Psoas muscle (tissue), 8 donors: ENCODE results near the gene MMP13. TPM values are rescaled to one million over a fixed set of nuclear protein-coding genes. Genes with fewer than 3 reads are reported as not detected.

ENCODE experiments used
- ATAC-seq, 4 donors: fragments of 200-7000 bp; cut with Tn5 transposase; one replicate each; pipeline ENCODE4 v1.9.1; 2020; ENCODE audit warnings: moderate library complexity in 3 of 4, mild to moderate bottlenecking in 2 of 4
- DNase-seq, 2 donors: peaks; one replicate each; pipeline ENCODE4 v3.0.0-alpha.2; 2020
- H3K27ac ChIP-seq: fragments of 200-600 bp; one replicate; pipeline ENCODE4 v1.8.0; 2022
- H3K27me3 ChIP-seq, 3 donors: fragments of 200-600 bp in 1 of 3; one replicate each; pipeline versions ENCODE4 v1.6.1 to v1.8.0; 2013 to 2022; ENCODE audit warnings: low read length in 2 of 3, mild to moderate bottlenecking in 2 of 3, moderate library complexity in 1 of 3; ENCODE audit not compliant: insufficient read depth in 3 of 3
- H3K36me3 ChIP-seq, 2 donors: fragments of 200-600 bp in 1 of 2; one replicate each; pipeline versions ENCODE4 v1.6.1 to v1.8.0; 2013 to 2022; ENCODE audit warnings: low read depth in 1 of 2, mild to moderate bottlenecking in 1 of 2, moderate library complexity in 1 of 2; ENCODE audit not compliant: insufficient read depth in 1 of 2
- H3K4me1 ChIP-seq: fragments of 200-600 bp; one replicate; pipeline ENCODE4 v1.8.0; 2022
- H3K4me3 ChIP-seq: fragments of 200-600 bp; one replicate; pipeline ENCODE4 v1.8.0; 2022; ENCODE audit warnings: mild to moderate bottlenecking
- H3K9me3 ChIP-seq: fragments of 200-600 bp; one replicate; pipeline ENCODE4 v1.8.0; 2022
- CTCF ChIP-seq: fragments of 200-600 bp; IDR thresholded peaks from one replicate; pipeline ENCODE4 v1.8.0; 2022; ENCODE audit warnings: antibody characterized with exemption
- WGBS, 3 donors: extraction: QIAGEN DNeasy Blood & Tissue Kit; methylation state at CpG; one replicate each; pipeline versions ENCODE4 v1.1.6 to v1.1.7; 2013; 5-methylcytosine and 5-hydroxymethylcytosine counted together
- intact Hi-C, 2 donors: fragments of 100-400 bp; cut with DNase I; formaldehyde crosslinking; loops; one replicate each; pipeline versions ENCODE4 v1.11.0 to v1.14.2; 2022
- polyA plus RNA-seq, 3 donors: library from polyadenylated mRNA; stranded (reverse); fragments of 200-250 nt; gene quantifications; one replicate each; pipeline ENCODE4 v1.2.3, GENCODE V29; 2013
- total RNA-seq, 4 donors: library from RNA; stranded (reverse); fragmentation: NEBNext Ultra II Directional in 2 of 4; extraction: Animal tissue kit (Norgen Biotek cat#: 25700) in 2 of 4; gene quantifications; one replicate each; pipeline versions ENCODE4 v1.2.1 to v1.2.4, GENCODE V29; 2021 to 2023
- donor health status: healthy with polysubstance abuse.
- donor health status: DM: no; HTN: no; CAD: no; lungs with moderate emphysema.
- donor health status: Bipolar disorder and iron deficiency.
- donor health status: healthy.
- donor health status: DM: yes; HTN: yes; CAD: no.
- donor health status: DM: no; HTN: no; CAD: no.
- donor health status: DM: no; HTN: no; CAD: no.
- donor health status: DM: yes; HTN: yes; CAD: no.

MMP13 gene
- total and polyA plus RNA-seq, 7 donors, result not detected

GRCh38 chr11:102989379-102990047 lies 34.0 kb upstream of the MMP13 start:
- DNase-seq, result no peak
- no peak for TF ChIP-seq CTCF
- ATAC-seq, result no peak
- Histone ChIP-seq H3K27ac (no peak overlapping the region), H3K27me3 (no peaks in the 10 kb centered on the region), H3K9me3 (no peaks in the 10 kb centered on the region), H3K4me3 (no peak overlapping the region), H3K36me3 (no peaks in the 10 kb centered on the region), H3K4me1 (no peaks in the 10 kb centered on the region)
- intact Hi-C loops, result no loop called here
- WGBS, 3 donors, result 66 to 77% (median 77%) methylated on average over 5 of the region's 5 CpGs

- intact Hi-C loops, result no loop called here
- H3K4me1 ChIP-seq, result no peaks in the 10 kb centered on the region
- no peaks in the 10 kb centered on the region for H3K27me3 ChIP-seq
- DNase-seq (no peak), ATAC-seq (no peak)
- H3K9me3 ChIP-seq, result no peaks in the 10 kb centered on the region
- no peak for TF ChIP-seq CTCF
- H3K36me3 ChIP-seq, result no peaks in the 10 kb centered on the region
- H3K4me3 ChIP-seq, result no peak overlapping the region
- H3K27ac ChIP-seq, result no peak overlapping the region
- WGBS, 3 donors, result 66 to 82% (median 74%) methylated on average over 2 of the region's 2 CpGs
Observed at GRCh38 chr11:102986815-102987214, 31.3 kb upstream of the MMP13 start.

- 65 to 79% (median 75%) methylated on average over 1 of the region's 1 CpG for WGBS, 3 donors
- H3K27ac ChIP-seq, result no peak overlapping the region
- no peaks in the 10 kb centered on the region for H3K4me1 ChIP-seq
- H3K27me3 ChIP-seq, result no peaks in the 10 kb centered on the region
- no peaks in the 10 kb centered on the region for H3K36me3 ChIP-seq
- no peak overlapping the region for H3K4me3 ChIP-seq
- no peak for TF ChIP-seq CTCF
- ATAC-seq (no peak), DNase-seq (no peak)
- H3K9me3 ChIP-seq, result no peaks in the 10 kb centered on the region
- intact Hi-C loops, result no loop called here
Observed at GRCh38 chr11:102985850-102986249, 30.3 kb upstream of the MMP13 start.

GRCh38 chr11:102983486-102983885 lies 28.0 kb upstream of the MMP13 start:
- H3K27ac ChIP-seq, result no peak overlapping the region
- no peaks in the 10 kb centered on the region for H3K4me1 ChIP-seq
- TF ChIP-seq CTCF, result no peak
- ATAC-seq (no peak), DNase-seq (no peak)
- H3K27me3 ChIP-seq, result no peaks in the 10 kb centered on the region
- H3K36me3 ChIP-seq, result no peaks in the 10 kb centered on the region
- WGBS, 3 donors, result 62 to 71% (median 63%) methylated on average over 2 of the region's 2 CpGs
- H3K4me3 ChIP-seq, result no peak overlapping the region
- intact Hi-C loops, result no loop called here
- H3K9me3 ChIP-seq, result no peaks in the 10 kb centered on the region

- DNase-seq (no peak), ATAC-seq (no peak)
- Histone ChIP-seq H3K27me3 (no peaks in the 10 kb centered on the region), H3K9me3 (no peaks in the 10 kb centered on the region), H3K4me1 (no peaks in the 10 kb centered on the region), H3K4me3 (no peak overlapping the region), H3K27ac (no peak overlapping the region), H3K36me3 (no peaks in the 10 kb centered on the region)
- intact Hi-C loops, result no loop called here
- TF ChIP-seq CTCF, result no peak
Observed at GRCh38 chr11:102981324-102981910, 25.9 kb upstream of the MMP13 start.
